Activated CD8-positive, alpha-beta T cell treated with anti-CD3 and anti-CD28 coated beads for 36 hours (primary cell): ENCODE results near the gene RNH1. TPM values are rescaled to one million over a fixed set of nuclear protein-coding genes. Genes with fewer than 3 reads are reported as not detected.

Source experiments
- ATAC-seq: fragments of 200-7000 bp; cut with Tn5 transposase; one replicate; pipeline ENCODE4 v1.10.0; 2021; ENCODE audit warnings: mild to moderate bottlenecking, moderate library complexity
- CTCF ChIA-PET: fragments of 350-600 bp; sonication (Branson Sonifier 250); formaldehyde crosslinking; loops from one replicate; lab custom pipeline; 2021; ENCODE audit warnings: antibody characterized with exemption; lab: Charles Lee
- POLR2A ChIA-PET: fragments of 350-600 bp; sonication (Branson Sonifier 250); formaldehyde crosslinking; loops from one replicate; lab custom pipeline; 2021; ENCODE audit warnings: antibody characterized with exemption; lab: Charles Lee
- DNase-seq: peaks from one replicate; pipeline ENCODE4 v3.0.0-alpha.2; 2020
- H3K27ac Mint-ChIP-seq: one replicate; pipeline ENCODE4 v1.8.0; 2021; ENCODE audit warnings: mild to moderate bottlenecking, mixed read lengths
- H3K27me3 Mint-ChIP-seq: one replicate; pipeline ENCODE4 v1.8.0; 2021; ENCODE audit warnings: mixed read lengths
- H3K36me3 Mint-ChIP-seq: one replicate; pipeline ENCODE4 v1.8.0; 2021; ENCODE audit warnings: low read depth, mixed read lengths
- H3K4me1 Mint-ChIP-seq: one replicate; pipeline ENCODE4 v1.8.0; 2021; ENCODE audit warnings: low read depth, mixed read lengths
- H3K4me3 Mint-ChIP-seq: one replicate; pipeline ENCODE4 v1.8.0; 2021; ENCODE audit warnings: mild to moderate bottlenecking, moderate library complexity, mixed read lengths
- H3K9me3 Mint-ChIP-seq: one replicate; pipeline ENCODE4 v1.8.0; 2021; ENCODE audit warnings: mixed read lengths
- intact Hi-C: fragments of 100-400 bp; cut with micrococcal nuclease; formaldehyde crosslinking; loops from one replicate; pipeline ENCODE4 v1.10.0; 2022
- total RNA-seq, 2 experiments: library from RNA; stranded (reverse); gene quantifications; one replicate each; pipeline ENCODE4 v1.2.3, GENCODE V29; 2021
- TF ChIP-seq, protein P1 (sequence below): fragments of 200-600 bp; IDR thresholded peaks from one replicate; pipeline ENCODE4 v1.8.0; 2022; ENCODE audit warnings: antibody characterized with exemption, mild to moderate bottlenecking

The RNH1 gene
- total RNA-seq, 2 experiments from 2014 or later = 105 to 110 TPM

DNA sequence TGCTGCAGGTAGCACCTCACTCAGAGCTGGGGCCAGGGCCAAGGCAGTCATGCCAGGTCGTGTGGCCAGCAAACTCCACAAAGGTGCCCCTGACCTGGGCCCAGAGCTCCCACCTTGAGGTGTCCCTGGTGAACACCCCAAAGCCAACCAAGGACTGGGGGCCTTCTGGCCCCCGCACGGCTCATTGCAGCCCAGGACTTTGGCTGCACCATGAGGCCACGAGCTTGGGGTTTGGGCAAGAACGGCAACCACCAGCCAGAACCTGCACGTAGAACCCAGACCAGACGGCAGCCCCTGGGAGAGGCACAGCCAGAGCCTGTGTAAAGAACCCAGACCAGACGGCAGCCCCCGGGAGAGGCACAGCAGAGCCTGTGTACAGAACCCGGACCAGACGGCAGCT, 38.1 kb upstream of the RNH1 start:
- CTCF ChIA-PET = interaction anchor here (0.7 to 1.2 kb wide), 2 partner anchors 9 to 178 kb away, joined by 3 to 4 read pairs; no protein-coding TSS in a partner anchor

DNA sequence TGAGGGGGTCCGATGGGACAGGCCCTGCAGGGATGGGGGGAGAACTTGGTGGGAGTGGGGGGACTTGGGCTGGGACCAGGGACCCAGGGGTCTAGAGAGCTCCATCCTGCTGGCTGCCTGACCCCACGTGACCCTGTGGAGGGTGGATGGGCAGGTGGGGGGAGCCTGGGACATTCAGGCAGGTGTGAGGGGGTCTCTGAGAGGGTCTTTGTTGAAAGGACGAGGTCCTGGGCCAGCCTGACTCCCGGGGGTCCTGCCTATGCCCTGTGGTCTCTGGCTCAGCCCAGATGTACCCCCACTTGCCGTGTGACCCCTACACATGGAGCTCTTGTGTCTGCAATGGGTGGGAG, 37.8 kb upstream of the RNH1 start:
- Mint-ChIP-seq H3K4me3 (no peak overlapping the region), H3K27ac (no peak overlapping the region), H3K36me3 (no peaks in the 10 kb centered on the region), H3K9me3 (no peaks in the 10 kb centered on the region), H3K4me1 (no peaks in the 10 kb centered on the region), H3K27me3 (no peaks in the 10 kb centered on the region)
- ChIA-PET POLR2A (interaction anchor here (1.1 kb wide), 1 partner anchor 94 kb away, joined by 3 read pairs; no protein-coding TSS in a partner anchor), CTCF (interaction anchor here (0.7 kb wide), 1 partner anchor 178 kb away, joined by 4 read pairs; no protein-coding TSS in a partner anchor)
- DNase-seq (no peak), ATAC-seq (no peak)
- intact Hi-C loops = no loop called here
- TF ChIP-seq, protein P1, sequence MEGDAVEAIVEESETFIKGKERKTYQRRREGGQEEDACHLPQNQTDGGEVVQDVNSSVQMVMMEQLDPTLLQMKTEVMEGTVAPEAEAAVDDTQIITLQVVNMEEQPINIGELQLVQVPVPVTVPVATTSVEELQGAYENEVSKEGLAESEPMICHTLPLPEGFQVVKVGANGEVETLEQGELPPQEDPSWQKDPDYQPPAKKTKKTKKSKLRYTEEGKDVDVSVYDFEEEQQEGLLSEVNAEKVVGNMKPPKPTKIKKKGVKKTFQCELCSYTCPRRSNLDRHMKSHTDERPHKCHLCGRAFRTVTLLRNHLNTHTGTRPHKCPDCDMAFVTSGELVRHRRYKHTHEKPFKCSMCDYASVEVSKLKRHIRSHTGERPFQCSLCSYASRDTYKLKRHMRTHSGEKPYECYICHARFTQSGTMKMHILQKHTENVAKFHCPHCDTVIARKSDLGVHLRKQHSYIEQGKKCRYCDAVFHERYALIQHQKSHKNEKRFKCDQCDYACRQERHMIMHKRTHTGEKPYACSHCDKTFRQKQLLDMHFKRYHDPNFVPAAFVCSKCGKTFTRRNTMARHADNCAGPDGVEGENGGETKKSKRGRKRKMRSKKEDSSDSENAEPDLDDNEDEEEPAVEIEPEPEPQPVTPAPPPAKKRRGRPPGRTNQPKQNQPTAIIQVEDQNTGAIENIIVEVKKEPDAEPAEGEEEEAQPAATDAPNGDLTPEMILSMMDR = no peak

More for the DNA sequence above, 38.1 kb upstream of the RNH1 start:
- H3K36me3 Mint-ChIP-seq = no peaks in the 10 kb centered on the region
- H3K4me1 Mint-ChIP-seq = no peaks in the 10 kb centered on the region
- TF ChIP-seq, protein P1 = no peak
- ATAC-seq = no peak
- POLR2A ChIA-PET = interaction anchor here (1.1 kb wide), 1 partner anchor 93 kb away, joined by 3 read pairs; no protein-coding TSS in a partner anchor
- intact Hi-C loops = no loop called here
- H3K27me3 Mint-ChIP-seq = no peaks in the 10 kb centered on the region
- H3K27ac Mint-ChIP-seq = no peak overlapping the region
- no peaks in the 10 kb centered on the region for H3K9me3 Mint-ChIP-seq
- DNase-seq = no peak
- H3K4me3 Mint-ChIP-seq = no peak overlapping the region

DNA sequence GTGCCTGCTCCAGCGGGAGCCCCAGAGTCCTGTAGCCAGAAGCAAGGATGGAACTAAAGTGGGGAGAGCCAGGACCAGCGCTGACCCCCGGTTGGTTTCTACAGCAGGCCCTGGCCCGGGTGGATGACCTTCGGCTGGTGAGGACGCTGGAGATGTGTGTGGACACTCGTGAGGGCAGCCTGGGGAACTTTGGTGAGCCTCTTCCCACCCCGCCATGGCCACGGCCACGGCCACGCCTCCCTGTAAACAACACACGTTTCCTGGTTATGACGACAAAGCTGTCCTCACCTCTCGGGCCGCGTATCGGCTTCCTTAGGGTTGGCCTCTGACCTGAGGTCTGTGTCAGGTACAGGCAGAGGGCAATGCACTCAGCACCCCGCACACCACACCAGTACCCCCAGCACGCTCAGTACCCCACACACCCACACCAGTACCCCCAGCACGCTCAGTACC, 34.4 kb upstream of the RNH1 start:
- Mint-ChIP-seq H3K27me3 (no peaks in the 10 kb centered on the region), H3K36me3 (no peaks in the 10 kb centered on the region), H3K27ac (no peak overlapping the region), H3K4me1 (peaks cover 4% of the 10 kb centered on the region), H3K4me3 (no peak overlapping the region), H3K9me3 (no peaks in the 10 kb centered on the region)
- intact Hi-C loops = no loop called here
- DNase-seq (no peak), ATAC-seq (no peak)
- TF ChIP-seq, protein P1 = no peak
- CTCF ChIA-PET = interaction anchor here (0.9 kb wide), 1 partner anchor 13 kb away, joined by 3 read pairs; no protein-coding TSS in a partner anchor
- POLR2A ChIA-PET = interaction anchor here (0.6 kb wide), 1 partner anchor 15 kb away, joined by 3 read pairs; no protein-coding TSS in a partner anchor

DNA sequence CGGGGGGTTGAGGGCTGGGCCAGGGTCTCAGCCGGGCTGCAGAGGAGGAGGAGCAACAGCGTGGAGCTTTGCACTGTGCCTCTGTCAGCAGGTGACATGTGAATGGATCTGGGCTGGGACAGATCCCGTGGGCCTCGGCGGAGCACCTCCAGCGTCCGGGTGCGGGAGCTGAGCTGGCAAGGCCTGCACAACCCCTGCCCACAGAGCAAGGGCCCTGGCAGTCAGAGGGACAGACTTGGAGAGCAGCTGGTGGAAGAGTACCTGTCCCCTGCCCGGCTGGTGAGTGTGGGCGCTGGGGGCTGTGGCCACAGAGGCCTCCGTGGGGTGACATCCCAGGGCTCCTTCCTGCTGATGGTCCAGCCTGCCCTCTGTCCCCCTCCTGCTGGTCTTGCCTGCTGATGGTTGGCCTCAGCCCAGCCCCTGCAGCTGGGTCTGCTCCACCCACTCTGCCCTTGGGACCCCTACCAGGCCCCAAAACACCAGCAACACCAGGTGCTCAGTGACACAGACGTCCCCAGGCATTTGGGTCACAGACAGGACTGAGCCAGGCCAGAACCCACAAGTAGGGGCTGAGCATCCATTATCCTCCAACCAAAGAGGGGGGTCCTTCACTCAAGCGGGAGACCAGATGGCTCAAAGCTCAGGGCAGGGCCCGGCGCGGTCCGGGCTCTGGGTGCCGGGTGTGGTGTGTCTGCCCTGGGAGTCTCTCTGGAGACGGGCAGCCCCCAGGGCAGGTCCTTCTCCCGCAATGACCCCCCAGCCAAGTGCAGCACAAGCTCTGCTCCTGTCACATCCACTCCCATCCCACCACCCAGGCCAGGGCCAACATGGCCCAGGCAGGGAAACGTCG, 33.8 kb upstream of the RNH1 start:
- Mint-ChIP-seq H3K4me3 (no peak overlapping the region), H3K27ac (no peak overlapping the region), H3K4me1 (peaks cover 4% of the 10 kb centered on the region), H3K9me3 (no peaks in the 10 kb centered on the region), H3K36me3 (no peaks in the 10 kb centered on the region), H3K27me3 (no peaks in the 10 kb centered on the region)
- DNase-seq (no peak), ATAC-seq (no peak)
- POLR2A ChIA-PET = interaction anchor here (0.6 kb wide), 1 partner anchor 16 kb away, joined by 3 read pairs; no protein-coding TSS in a partner anchor
- TF ChIP-seq, protein P1 = no peak
- CTCF ChIA-PET = interaction anchor here (0.9 kb wide), 1 partner anchor 14 kb away, joined by 3 read pairs; no protein-coding TSS in a partner anchor
- intact Hi-C loops = no loop called here
